Stimulated activated CD4-positive, alpha-beta T cell treated with anti-CD3 and anti-CD28 coated beads, Interleukin-4, amount 100 ng/mL, for 4 hours (primary cell): Measurements from ENCODE around the gene CXADR.

ENCODE experiments used
- DNase-seq, 2 experiments: peaks; one replicate each; pipeline ENCODE4 v3.0.0-alpha.2; 2020

Gene CXADR

GRCh38 chr21:17545007-17545406, 32.2 kb downstream of the CXADR start:
- no peak for DNase-seq

DNA sequence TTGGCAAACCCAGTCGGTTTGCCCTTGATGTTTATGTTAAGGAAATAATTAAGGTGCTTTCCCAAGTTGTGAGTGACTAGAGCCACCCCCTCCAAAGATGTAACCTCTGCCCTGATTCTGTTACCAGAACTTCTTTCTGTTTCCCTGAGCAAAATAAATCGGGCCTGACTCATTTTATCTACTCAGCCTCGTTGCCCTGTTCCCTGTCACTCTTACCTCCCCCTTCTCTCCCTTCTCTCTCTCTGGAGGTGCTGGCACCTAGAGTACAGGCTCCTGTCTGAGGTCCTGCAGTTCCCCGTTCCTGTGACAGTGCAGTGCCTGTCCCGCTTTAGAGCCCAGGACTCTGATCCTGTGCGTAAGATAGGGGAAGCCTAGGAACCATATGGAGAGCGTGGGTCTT, 35.4 kb downstream of the CXADR start:
- DNase-seq: no peak

GRCh38 chr21:17550671-17551308, 37.9 kb downstream of the CXADR start:
- no peak for DNase-seq

GRCh38 chr21:17552410-17552809, 39.6 kb downstream of the CXADR start:
- no peak for DNase-seq

DNA sequence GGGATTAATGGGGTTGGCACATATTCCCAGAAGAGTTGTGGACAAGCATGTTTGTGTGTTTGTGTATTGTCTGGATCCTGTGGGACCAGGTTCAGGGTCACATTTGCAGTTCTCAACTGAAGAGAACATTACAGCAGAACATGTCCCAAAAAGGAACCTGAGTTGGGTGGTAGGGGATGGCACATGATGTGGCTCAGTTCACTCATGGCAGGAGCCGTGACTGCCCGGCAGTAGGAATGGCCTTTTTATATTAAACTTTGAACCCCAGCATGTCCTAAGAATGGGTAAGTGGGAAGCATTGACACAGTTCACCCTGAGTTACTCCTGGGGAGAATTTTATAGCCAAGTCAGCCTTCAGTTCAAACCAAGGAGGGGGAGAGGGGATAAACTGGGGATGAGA, 41.3 kb downstream of the CXADR start:
- no peak for DNase-seq

- DNase-seq: no peak
These were observed 42.0 kb downstream of the CXADR start for GRCh38 chr21:17554679-17555465.

- no peak for DNase-seq
These were observed 47.7 kb downstream of the CXADR start for GRCh38 chr21:17560377-17561025.

- no peak for DNase-seq
These were observed 57.9 kb downstream of the CXADR start for GRCh38 chr21:17570786-17571185.

DNA sequence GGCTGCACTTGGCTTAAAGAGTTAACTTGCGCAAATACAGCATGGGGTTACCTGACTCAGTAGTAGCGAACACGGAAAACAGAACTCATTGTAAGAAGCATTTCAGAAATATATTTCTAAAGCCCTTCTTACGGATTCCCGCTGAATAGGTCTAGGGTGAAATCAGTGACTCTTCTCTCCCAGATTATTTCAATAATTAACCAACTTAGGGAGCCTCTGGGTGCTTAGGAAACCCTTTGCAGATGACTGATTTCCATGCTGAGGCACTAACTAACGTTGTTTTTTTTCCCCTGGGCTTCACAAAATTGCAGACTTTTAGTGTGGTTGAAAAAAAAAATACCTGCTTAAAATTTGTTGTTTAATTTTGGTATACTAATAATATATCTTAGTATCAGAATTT, 59.6 kb downstream of the CXADR start:
- no peak for DNase-seq

- DNase-seq: no peak
These were observed 62.2 kb downstream of the CXADR start for GRCh38 chr21:17575076-17575475.

DNA sequence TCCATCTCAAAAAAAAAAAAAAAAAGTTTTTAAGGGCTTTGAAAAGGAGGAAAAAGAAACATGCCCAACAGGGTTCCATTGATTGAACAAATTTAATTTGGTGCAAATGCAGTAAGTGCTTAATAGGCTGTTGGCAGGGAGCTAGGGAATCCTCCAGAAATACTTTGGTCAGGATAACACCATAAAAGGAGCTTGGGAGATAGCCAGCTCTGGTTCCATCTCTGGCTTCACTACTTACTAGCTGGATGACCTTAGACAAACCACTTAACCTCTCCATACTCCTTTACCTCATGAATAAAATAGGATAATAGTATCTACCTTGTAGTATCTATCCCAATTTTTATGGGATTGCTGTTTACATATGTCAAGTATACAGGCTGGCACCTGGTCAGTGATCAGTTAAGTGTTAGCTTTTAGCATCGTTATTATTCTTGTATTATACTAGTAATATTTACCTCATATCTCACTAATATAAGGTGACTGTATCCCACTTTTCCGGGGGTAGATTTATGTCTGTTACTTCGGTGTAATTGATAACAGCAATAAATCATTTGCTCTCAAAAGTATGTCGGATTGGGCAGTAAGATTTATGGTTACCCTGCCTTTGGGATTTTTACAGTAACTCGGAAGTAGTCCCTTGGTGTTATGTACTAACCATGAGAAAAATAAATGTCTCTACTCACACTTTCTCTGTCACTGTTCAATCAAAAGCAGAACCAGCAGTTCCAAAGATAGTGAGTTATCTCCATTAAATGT, 63.4 kb downstream of the CXADR start:
- DNase-seq: no peak

- no peak for DNase-seq
These were observed 64.9 kb downstream of the CXADR start for GRCh38 chr21:17577701-17578100.

DNA sequence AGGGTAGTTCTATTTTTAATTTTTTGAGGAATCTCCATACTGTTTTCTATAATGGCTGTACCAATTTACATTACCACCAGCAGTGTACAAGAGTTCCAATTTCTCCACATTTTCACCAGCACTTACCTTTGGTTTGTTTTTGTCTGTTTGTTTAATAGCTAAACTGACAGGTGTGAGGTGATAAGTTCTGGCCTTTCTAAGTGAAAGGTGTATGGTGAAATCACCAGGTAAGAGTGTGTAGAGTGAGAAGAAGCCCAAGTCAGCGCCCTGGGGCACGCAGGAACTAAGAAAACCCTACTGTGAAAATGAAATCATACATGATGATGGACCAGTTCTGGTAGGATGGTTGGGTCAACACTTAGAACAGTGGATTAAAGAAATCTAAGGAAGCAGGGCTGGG, 65.3 kb downstream of the CXADR start:
- DNase-seq: no peak

DNA sequence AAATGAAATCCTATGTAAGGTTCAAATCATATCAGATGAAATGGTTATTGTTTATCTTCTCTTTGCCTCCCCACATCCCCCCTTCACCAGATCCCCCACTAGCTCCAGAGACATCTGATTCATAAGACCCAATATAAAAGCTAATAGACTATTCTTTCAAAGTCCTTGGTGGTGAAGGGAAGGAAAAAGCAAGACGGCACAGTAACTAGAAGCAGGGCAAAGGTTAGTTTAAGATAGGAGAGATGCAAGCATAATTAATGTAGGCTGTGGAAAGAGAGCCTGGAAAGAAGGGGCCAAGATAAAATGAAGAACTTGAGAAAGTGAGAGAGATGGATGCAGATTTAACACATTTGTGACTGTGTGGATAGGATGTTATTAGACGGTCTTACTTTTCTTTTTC, 66.0 kb downstream of the CXADR start:
- no peak for DNase-seq

- DNase-seq: no peak
These were observed 67.5 kb downstream of the CXADR start for GRCh38 chr21:17580319-17580718.

- DNase-seq: no peak
These were observed 71.1 kb downstream of the CXADR start for GRCh38 chr21:17583898-17584297.

DNA sequence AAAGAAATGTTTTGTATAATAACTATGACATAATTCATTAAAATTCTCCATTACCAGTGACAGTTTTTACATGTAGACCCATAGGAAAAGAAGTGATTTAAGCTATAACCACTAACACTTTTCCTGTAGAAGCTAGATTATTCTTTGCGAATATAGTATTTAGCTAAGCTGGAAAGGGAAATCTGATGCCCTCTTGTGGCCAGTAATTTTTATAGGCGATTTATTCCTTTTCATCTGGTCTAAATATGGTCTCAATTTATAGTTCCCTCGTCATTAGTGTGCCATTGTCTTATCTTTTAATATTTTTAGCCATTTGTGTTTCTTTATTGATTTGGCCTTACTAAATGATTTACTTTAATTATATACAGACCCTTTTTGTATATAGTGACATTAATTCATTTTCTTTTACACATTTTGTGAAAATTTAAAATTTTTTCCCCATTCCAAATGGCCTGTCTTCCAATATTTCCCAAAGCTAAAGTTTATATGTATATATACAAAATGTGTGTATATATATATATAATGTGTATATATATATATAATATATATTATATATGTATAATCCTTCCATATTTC, 73.1 kb downstream of the CXADR start:
- DNase-seq: no peak

GRCh38 chr21:17590430-17590829, 77.6 kb downstream of the CXADR start:
- DNase-seq: no peak

GRCh38 chr21:17597680-17598079, 84.8 kb downstream of the CXADR start:
- DNase-seq: no peak

DNA sequence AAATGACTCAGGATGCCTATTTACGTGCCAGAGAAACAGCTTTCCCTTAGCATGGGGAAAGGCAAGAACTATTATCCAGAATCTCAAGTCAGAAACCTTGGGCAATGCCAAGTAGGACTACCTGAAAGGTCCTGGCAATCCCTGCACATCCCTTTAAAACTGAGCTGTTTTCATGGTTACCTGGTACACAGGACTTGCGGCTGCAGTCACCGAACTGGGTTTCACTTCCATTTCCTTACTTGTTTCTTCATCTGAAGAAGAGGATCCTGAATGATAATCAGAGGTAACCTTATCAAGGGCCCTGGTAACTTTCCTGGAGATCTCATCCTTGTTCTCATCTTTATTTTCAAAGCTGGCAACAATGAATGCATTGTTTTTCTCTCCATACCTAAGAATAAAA, 85.6 kb downstream of the CXADR start:
- DNase-seq: no peak

GRCh38 chr21:17602874-17603273, 90.0 kb downstream of the CXADR start:
- DNase-seq: no peak

DNA sequence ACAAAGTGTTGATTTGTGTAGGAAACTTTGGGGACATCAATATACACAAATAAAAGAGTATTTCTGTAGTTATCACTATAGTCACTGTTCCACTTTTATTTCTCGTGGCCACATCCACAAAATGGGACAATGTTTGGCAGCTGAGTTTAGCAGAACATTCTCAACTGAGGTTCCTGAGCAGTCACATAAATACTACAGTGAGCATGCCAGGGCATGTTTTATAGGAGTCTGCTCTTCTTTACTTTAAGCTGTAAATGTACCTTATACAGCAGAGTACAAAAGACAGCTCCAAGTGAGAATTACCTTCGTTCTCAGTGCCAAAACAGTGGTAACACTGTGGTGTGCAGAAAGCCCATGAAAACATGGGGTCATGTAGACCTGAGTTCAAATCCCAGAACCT, 94.8 kb downstream of the CXADR start:
- no peak for DNase-seq

DNA sequence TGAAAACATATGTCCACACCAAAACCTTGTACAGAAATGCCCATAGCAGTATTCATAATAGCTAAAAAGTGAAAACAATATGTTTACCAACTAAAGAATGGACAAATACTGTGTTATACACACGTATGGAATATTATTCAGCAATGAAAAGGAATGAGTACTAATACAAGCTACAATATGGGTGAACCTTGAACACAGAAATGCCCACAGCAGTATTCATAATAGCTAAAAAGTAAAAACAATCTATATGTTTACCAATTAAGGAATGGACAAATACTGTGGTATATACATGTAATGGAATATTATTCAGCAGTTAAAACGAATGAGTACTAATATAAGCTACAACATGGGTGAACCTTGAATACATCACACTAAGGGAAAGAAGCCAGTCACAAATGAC, 96.8 kb downstream of the CXADR start:
- no peak for DNase-seq
